Breast epithelium (tissue), 3 donors: ENCODE data around the gene NSUN3.

Experiments
- POLR2A ChIP-seq: fragments of 450-650 bp; IDR thresholded peaks from one replicate; pipeline ENCODE4 v1.6.1; 2016; ENCODE audit warnings: antibody characterized with exemption, mild to moderate bottlenecking, moderate library complexity
- TF ChIP-seq, protein P1 (sequence below), 3 donors: fragments of 450-650 bp; IDR thresholded peaks; one replicate each; pipeline ENCODE4 v1.5.1; 2016 to 2017; ENCODE audit warnings: antibody characterized with exemption in 3 of 3, mild to moderate bottlenecking in 3 of 3, moderate library complexity in 3 of 3

DNA sequence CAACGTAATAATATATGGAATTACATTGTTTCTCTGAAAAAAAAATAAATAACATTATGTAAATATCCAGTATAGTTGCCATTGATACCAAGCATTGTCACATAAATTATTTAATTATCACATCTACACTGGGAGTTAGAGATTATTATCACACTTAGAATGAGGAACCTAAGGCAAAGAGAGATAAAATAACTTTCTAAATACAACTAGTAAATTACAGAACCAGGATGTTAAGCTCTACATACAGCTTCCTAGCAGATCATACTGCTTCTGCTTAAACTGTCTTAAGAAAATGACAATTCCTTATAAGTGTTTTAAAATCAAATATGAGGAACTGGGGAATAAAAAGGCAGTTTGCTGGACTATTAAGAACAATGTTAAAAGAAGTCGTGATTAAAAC lies 104.5 kb downstream of the NSUN3 start:
- TF ChIP-seq, protein P1, sequence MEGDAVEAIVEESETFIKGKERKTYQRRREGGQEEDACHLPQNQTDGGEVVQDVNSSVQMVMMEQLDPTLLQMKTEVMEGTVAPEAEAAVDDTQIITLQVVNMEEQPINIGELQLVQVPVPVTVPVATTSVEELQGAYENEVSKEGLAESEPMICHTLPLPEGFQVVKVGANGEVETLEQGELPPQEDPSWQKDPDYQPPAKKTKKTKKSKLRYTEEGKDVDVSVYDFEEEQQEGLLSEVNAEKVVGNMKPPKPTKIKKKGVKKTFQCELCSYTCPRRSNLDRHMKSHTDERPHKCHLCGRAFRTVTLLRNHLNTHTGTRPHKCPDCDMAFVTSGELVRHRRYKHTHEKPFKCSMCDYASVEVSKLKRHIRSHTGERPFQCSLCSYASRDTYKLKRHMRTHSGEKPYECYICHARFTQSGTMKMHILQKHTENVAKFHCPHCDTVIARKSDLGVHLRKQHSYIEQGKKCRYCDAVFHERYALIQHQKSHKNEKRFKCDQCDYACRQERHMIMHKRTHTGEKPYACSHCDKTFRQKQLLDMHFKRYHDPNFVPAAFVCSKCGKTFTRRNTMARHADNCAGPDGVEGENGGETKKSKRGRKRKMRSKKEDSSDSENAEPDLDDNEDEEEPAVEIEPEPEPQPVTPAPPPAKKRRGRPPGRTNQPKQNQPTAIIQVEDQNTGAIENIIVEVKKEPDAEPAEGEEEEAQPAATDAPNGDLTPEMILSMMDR (IDR thresholded peaks at IDR 0.05) = no peak
- no peak for TF ChIP-seq POLR2A
